Activated T-cell treated with anti-CD3 and anti-CD28 coated beads, Interleukin-2, amount 50 U/mL, for 48 hours (primary cell): ENCODE results near the gene PTPRE.

Experiments used
- DNase-seq, 2 experiments: peaks; one replicate each; pipeline ENCODE4 v3.0.0-alpha.2; 2020

The PTPRE gene

DNA sequence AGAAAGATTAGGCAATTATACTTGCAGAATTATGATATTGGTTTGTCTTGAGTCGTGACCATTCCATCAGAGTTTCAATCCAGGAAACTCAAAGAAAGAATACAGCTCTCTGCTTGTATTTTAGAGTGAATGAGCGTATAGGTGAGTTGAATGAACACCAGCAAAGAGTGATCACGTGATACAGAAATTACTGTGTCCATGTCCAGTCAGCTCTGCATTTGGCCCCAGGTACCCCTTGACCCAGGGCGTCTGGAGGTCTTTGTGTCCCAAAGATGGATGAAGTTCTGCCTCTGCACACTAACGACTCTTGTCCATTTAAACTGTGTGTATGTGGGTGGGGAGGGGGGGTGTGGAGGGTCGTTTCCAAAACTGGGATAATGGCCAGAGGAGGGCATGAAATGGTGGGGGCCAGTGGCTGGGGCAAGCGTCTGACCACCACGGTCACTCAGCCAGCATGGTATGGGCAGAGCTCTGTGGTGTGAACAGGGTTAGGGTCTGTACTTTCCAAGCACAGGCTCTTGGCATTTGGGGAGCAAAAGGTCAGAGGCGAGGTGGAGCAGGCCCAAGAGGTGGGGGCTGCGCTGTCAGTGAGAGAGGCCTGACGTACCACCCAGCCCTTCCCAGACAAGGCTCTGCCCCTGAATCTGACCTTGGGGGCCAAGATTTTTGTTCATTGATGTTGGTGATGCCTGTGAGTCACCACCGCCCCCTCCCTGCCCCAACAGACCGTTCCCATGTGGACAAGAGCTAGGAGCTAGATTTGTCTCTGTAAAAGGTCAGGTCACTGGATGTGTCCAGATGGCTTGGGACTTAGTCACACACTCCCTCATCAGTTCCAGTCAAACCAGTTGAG, 1.4 kb downstream of the PTPRE start:
- DNase-seq: no peak

DNA sequence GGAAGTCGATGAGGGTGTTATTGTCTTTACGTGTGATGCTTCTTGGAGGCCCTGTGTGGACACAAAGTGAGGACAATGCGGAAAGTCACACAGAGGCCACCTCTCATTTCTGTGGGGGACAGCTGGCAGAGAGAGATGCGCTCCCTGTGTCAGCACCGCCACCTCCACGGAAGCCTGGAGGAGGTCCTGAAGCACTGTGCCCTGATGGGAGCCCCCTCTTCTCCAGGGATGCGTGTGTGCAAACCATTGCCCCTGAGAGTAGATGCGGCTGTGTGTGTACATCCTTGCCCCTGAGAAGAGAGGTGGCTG, 2.0 kb downstream of the PTPRE start:
- no peak for DNase-seq

DNA sequence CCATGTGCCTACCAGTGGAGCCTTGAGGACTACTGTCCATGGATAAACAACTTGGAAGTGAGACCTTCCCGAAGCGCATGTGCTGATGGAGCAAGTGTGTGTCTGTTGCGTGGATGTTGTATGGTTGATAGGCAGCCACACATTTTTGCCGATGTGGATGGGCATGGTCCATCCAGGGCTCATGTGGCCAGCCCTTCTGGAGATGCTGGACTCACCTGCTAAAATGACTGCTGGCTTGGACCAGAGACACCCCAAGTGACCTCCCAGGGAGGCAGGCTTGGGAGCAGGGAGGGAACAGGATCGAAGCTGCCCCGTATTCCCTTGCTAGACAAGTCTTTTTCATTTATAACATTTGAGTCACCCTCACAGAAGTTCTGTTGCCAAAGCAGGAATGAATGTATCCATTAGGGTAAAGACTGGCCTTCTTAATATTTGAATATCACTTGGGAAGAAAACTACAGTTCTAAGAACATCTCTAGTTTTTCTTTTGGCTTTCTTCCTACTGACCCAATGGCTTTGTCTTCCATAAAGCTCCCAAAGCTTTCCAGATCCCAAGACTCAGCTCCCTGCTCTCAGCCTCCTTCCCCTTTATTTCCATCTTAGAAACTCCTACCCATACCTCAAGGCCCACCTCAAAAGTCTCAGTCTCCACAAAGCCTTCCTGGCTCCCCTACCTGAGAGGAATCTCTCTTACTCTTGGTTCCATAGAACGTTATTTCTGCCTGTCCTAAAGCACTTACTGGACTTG, 3.0 kb downstream of the PTPRE start:
- DNase-seq: no peak

DNA sequence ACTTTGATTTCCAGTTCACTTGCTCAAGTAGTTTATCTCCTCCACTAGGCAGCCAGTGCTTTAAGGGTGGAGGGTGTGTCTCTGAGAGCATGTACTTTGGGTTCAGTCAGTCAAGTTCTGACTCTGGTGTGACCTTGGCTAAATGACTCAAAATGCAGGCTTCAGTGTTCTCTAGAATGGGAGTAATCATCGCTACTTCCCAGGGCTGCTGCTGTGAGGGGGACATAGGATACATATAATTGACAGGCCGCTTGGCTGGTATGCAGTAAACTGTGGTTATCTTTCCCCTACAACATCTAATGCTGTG, 3.5 kb downstream of the PTPRE start:
- no peak for DNase-seq

DNA sequence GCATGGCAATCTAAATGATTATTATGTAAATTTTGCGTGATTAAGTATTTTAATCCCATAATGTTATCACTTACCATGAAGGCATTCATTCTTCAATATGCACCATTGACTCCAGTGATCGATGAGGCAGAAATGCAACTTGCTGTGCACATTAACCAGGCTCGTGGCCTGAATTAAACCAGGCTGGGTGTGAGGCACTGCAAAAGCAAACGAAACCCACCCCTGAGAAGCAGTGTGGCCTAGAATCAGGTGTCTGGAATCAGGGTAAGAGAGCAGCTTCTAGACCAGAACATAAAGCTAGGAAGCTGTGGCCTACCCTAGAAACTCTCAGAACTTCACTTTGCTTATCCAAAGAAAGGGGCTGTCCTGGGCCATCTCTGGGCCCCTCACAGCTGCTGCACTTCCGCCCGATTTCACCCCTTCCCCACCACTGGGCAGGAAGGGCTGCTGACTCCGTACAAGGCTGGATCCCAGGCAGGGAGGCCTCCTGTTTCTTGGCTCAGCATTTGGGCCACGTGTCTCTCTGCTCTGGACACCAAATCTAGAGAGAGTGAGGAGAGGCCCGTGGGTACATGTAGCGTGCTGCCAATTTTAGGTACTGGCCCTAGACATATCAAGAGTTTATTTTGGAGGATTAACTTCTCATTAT, 4.4 kb downstream of the PTPRE start:
- no peak for DNase-seq

DNA sequence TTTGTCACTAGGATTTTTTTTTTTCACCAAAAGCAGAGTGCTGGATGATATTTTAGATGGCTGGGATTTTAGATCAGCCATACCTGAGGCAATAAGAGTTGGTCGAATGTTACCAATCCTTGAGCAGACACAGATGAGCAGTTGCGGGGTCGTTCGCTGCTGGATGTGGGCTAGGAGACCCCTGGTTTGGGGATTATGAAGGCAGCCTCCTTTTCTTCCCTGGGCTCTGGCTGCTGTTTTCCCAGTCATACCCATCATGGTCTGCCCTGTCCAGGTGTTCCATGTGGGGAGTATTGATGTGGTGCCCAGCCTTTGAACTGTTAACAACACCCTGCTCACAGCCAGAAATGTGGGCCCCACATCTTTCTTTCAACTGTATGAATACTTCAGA, 5.0 kb downstream of the PTPRE start:
- DNase-seq: no peak

DNA sequence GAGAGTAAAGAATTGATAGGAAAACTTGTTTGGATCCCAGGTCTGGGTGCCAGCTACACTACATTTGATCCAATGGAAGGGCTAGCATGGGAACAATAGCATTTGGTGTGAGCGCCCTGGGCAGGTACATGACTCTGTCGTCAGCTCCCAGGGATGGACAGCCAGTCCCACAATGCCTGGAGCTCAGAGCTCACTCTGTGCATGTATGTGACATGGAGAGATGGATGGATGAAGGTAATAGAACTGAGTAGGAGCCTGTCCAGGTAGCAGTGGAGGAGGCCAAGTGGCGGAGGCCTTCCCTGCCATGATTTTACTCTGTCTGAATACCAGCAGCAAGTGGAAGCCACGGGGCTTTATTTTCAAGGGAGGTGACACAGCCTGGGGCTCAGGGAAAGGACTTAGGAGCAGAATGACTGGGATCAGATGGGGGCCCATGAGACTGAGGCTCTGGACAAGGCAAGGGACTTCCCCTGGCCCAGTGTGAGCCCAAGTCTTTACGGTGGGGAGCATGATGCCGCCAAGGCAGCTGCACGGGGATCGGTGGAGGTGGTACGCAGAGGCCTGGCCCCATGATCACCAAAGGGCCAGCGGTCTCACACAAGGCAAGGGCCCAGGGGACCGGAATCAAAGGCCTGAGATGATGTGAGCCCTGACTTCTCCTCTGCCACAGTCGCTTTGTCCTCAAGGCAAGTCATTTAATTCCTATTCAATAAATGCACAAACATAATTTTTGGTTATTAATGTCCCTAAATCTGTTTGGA, 5.9 kb downstream of the PTPRE start:
- no peak for DNase-seq

DNA sequence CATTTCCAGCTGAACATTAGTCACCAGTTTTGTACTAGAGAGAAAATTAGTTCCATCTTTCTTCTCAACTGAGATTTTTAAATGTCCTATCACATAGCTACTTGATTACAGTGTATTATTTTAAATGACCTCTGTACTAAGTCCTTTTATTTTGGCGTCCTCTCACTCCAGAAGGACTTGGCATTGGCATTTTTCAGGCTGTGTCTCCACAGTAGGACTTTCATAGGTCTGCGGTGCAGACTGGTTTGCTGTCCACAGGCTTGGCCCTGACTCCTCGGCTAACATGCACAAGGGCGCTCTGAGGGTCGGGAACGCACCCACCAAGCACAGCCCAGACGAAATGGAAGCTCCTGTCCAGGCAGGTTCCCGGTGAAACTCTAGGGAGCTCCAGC, 6.5 kb downstream of the PTPRE start:
- DNase-seq: no peak

DNA sequence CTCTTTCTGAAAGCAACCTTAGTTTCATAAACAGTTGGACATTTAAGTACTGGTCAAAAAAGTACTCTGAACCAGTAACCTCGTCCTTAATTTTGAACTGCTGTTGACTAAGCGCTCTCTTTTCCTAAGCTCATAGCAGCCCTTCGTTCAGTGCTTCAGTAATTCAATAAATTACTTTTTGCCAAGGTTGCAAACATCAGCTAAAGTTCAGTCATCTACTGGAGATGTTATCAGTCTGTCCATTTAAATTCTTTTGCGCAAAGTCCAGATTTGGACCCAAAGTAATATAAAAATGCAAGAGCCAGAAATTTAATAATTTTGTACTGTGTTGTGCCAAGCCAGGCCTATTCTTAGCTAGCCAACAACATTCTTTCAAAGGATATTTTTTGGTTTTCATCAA, 8.4 kb downstream of the PTPRE start:
- no peak for DNase-seq

DNA sequence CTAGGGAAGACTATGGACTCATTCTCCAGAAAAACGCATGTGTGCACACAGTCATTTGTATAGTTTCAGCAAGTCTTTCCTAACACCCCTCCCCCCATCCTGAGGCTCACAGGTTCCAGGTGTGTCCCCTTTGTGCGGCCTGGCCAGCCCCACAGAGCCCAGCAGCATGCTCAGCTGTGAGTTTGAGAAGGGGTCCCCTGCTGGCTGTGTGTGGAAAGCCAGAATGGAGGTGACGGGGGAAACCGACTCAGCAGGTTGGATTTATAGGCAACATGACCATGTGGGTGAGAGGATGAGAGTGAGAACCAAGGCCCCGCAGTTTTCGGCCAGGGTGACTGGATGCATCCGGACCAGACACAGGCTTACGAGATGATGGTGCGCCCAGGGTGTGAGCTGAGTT, 9.9 kb downstream of the PTPRE start:
- DNase-seq: no peak

DNA sequence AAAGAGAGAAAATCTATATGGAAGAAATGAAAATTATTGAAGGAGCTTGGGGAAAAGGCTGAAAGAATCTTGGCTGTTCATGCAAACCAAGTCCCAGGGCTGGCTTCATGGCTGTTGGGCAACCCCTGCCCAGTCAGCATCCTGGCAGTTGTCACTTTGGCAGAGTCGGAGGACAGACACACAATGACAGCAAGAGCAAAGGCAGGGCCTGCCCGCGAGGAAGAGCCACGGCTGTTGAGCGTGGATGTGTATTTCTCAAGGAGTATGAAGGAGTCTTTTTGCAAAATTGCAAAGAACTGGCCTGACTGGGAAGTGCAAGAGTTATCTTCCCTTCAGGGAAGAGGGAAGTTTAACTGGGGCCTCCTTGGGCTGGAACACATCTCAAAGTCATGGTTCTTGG, 11.7 kb downstream of the PTPRE start:
- no peak for DNase-seq

DNA sequence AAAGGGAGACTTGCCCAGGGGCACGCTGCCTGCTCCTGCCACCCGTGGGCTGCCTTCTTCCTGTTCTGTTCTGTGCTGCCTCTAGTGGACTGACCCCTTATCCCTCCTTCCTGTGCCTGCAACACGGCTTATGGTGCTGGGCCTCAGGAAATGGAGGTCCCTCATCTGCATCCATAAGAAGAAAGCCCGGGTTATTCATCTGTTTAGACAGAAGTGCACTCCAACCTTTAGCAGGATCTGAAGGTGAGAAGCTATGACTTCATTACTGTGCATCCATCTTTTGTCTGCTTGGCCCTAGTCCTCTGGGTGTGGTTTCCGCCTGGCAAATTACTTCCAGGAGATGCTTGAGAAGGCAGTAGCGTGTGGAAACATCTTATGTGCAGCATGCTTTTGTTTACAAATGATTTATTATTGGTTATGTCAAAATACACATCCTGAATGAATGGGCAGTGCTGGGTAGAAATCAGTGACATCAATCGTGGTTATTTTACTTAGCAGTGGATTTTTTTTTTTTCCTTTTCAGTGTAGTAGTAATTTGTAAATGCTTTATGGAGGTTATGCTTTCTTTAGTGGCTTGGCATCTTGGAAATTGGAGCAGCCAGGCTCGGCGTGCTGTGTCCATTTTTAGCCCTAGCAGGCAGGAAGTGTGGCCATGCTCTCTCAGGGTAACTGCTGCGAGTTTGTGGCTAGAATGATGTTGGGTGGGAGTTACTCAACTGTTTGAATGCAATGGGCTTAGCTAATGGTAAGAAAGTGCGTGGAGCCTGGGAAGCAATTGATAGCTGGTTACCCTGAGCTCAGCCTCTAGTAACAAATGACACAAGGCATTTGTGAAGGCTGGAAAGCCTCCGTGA, 12.7 kb downstream of the PTPRE start:
- DNase-seq: no peak

DNA sequence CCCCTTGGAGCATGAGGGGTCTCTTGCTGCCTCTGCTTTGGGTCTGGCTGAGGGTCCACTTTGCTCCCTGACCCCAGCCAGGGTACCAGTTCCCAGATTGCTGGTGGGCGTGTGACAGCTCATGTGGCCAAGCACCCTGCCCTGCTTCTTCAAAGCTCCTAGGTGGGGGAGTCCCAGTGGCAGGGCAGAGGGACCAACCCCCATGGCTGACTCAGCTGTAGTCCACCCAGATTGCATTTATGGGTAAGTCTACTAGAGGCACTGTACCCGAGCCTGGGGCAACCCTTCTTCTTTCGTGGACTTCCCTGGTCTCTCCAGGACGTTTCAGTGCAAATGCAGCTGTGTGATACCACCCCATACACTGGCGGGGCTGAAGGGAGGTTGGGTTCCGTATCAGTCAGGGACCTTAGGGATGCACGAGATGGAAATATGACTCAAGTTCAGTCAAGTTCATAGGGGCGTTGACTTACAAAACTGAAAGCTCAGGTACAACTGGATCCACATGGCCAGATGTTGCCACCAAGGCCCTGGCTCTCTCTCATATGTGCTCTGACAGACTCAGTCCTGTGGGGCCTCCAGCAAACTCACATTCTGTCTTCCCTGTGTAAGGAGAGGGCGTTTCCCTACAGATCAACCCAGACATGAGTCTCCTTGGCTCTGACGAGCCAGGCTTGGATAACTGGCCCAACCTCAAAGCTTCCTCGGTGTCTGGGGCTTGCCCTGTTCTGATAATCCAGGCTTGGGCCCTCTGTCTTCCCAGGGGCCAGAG, 13.6 kb downstream of the PTPRE start:
- DNase-seq: no peak

DNA sequence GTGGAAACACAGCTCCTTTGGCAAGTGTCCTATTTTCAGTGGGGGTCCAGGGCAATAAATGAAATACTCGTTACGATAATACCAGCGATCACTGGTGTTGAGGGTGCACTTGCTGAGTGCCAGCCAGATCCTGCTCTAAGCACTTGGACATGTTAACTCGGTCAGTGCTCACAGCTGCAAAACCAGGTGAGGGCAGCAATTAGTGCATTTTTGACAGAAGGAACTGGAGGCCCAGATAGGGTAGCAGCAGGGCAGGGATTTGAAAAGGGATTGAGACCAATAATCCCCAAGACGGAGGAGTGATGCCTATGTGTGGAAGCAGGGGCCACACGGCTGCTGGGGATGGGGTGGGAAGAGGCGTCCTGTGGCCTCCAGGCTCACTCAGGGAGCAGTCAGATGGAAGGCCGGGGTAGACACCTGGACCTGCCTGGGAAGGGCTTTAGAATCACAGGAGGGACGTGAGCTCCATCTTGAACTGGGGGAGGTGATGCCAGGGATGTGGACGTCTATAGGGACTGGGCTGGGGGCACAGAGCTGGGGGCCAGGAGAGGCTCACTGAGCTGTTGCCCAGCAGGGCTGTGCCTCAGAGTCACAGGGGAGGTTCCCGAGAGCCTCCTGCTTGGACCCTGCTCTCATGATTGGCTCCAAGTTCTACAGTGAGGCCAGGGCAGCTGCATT, 14.3 kb downstream of the PTPRE start:
- no peak for DNase-seq

DNA sequence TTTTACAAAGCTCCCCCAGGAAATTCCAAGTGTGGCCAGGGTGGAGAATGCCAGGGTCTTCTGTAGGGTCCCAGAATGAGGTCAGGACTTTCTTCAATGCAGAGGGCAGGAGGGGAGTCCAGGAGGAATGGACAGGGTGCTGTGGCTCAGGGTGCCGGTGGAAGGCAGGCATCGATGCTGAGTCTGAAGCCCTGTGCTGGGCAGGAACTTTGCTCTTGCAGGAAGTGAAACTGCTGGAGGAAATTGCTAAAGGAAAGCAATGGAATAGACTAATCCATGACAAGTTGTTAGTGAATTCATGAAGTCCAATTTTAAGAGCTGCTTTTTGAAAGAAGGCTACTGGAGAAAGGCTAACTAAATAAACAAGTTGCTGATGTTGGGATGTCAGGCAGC, 14.8 kb downstream of the PTPRE start:
- no peak for DNase-seq

DNA sequence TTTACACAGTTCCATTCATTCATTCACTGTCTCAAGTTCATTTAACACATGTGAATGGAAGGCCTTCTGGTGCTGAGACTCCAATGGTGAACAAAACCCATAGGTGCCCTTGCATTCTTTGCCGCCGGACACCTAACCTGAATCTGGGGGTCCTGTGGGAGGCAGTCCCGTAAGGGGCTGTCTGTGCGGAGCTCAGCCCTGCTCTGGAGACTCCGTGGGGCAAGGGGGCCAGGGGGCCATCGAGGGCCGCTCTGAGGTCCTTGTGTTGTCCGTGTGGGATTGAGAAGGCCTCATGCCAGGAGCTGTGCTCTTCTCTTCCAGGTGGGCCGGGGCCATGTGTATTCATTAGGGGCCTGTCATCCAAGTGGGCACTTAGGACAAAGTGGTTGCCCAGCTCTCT, 15.3 kb downstream of the PTPRE start:
- no peak for DNase-seq

DNA sequence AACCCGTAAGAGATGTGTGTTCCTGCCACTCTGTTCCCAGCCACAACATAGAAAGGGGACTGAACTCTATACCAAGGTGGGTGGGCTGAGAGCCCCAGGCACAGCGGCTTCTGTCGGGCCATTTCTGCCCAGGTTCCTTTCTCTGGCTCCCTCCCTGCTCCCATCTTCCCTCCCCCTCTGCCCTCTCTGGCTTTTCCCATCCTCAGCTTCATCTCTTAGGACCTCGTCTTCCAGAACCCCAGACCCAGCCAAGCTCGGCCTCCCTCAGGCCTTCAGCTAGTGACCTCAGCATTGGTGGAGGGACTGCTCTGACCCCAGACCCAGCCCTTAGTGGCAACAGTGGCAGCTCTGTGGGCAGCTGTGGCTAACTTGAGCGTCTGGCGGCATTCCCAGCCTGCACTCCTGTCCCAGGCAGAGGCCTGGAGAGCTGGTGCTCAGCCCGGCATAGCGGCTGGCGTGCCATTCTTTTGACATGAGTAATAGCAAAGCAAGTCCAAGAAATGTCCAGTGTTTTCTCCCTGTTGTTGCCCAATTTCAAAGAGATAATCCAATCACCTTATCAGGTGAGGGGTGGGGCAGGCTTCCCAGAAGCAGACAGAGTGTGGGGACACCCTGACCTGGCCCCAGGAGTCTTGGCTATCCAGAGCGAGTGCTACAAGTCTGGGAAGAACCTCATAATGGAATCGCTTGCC, 15.9 kb downstream of the PTPRE start:
- no peak for DNase-seq

DNA sequence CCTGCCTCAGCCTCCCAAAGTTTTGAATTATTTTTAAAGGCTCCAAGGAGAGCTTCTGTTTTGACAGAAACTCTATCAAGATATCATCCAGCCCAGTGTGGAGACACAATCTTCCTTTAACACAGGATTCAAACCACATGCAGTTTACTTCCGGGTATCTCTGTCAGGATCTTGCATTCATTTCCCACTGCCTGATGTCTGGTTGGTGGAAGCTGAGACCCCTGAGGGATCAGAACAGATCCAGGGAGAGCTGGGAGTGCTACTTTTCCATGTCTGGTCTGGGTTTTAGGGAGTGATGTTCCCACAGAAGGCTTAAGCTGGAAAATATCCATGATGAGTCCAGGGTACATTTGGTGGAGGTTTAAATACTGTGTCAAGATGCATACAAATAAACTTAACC, 16.7 kb downstream of the PTPRE start:
- no peak for DNase-seq

DNA sequence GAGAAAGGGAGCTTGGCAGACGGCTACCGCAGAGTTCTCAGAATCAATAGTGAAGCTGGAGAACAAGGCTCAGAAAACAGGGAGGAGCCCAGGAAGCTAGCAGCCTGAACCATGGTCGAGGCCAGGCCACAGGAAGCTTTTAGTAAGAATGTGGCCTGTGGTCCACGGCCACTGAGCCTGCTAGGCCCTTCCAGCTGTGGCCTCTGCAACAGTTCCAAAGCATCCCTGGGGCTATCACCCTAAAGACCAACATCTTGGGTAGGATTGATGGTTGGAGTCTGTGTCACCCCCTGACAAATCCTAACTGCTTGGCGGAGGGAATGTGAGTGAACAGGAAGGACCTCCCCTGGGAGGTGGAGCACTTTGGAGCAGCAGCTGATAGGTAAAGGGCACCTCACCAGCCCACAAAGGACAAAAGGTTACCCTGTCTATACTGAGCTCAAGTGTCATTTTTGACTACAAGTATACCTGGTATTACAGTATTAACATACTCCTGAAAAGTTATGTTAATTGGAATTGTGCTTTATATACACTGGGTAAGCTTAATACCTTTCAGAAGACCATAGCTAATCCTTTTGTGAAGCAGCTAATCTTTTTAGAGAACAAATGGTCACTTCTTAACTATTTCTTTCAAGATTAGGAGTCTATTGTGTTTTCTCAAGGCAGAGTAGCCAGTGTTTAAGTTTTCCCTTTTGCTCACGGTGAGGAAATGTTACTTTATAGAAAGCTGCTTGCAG, 18.7 kb downstream of the PTPRE start:
- DNase-seq: no peak

DNA sequence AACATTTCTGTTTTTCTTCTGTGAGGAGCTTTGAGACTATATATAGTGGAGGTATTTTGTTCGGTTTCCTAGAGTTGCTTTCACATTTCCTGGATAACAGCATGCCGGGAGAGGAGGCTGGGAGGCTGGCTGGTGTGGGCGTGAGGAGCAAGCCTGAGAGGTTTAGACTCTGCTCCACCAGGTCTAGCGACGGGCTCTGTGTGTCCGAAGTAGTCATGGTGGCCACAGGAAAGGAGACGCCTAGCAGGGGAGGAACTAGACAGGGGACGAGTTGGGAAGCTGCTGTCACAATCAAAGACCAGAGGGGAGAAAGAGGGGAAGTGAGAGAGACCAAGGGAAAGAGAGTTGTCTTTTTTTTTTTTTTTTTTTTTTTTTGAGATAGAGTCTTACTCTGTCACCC, 19.6 kb downstream of the PTPRE start:
- no peak for DNase-seq
